ENCODE data around the gene ACAA1.

DNA sequence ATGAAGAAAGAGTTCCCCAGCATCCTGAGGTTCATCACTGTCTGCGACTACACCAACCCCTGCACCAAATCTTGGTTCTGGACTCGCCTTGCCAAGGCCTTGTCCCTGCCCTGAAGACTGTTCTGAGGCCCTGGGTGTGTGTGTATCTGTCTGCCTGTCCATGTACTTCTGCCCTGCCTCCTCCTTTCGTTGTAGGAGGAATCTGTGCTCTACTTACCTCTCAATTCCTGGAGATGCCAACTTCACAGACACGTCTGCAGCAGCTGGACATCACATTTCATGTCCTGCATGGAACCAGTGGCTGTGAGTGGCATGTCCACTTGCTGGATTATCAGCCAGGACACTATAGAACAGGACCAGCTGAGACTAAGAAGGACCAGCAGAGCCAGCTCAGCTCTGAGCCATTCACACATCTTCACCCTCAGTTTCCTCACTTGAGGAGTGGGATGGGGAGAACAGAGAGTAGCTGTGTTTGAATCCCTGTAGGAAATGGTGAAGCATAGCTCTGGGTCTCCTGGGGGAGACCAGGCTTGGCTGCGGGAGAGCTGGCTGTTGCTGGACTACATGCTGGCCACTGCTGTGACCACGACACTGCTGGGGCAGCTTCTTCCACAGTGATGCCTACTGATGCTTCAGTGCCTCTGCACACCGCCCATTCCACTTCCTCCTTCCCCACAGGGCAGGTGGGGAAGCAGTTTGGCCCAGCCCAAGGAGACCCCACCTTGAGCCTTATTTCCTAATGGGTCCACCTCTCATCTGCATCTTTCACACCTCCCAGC lies 4.4 kb upstream of the ACAA1 start:
- TF ChIP-seq POLR2AphosphoS5 (IDR thresholded peaks at IDR 0.05; ENCODE audit: borderline replicate concordance, low read depth, low read length) (no peak), EZH2 (IDR thresholded peaks at IDR 0.05) (no peak), FOXP2 (optimal IDR thresholded peaks at IDR 0.05; ENCODE audit: control extremely low read depth, extremely low read length, insufficient read depth) (no peak)

All from SK-N-MC (cell line).